Testis (tissue), 2 donors: ENCODE data around the gene DRC3.

Experiments
- POLR2A ChIP-seq: fragments of 450-650 bp; IDR thresholded peaks from one replicate; pipeline ENCODE4 v1.6.1; 2017; ENCODE audit warnings: antibody characterized with exemption, mild to moderate bottlenecking, moderate library complexity
- TF ChIP-seq, protein P1 (sequence below), 3 experiments: fragments of 450-650 bp in 2 of 3; fragments of 200-600 bp in 1 of 3; sonication (generic) in 1 of 3; IDR thresholded peaks; one replicate each; pipeline ENCODE4 v1.5.1; 2016 to 2019; ENCODE audit warnings: antibody characterized with exemption in 3 of 3, mild to moderate bottlenecking in 2 of 3, moderate library complexity in 1 of 3

DNA sequence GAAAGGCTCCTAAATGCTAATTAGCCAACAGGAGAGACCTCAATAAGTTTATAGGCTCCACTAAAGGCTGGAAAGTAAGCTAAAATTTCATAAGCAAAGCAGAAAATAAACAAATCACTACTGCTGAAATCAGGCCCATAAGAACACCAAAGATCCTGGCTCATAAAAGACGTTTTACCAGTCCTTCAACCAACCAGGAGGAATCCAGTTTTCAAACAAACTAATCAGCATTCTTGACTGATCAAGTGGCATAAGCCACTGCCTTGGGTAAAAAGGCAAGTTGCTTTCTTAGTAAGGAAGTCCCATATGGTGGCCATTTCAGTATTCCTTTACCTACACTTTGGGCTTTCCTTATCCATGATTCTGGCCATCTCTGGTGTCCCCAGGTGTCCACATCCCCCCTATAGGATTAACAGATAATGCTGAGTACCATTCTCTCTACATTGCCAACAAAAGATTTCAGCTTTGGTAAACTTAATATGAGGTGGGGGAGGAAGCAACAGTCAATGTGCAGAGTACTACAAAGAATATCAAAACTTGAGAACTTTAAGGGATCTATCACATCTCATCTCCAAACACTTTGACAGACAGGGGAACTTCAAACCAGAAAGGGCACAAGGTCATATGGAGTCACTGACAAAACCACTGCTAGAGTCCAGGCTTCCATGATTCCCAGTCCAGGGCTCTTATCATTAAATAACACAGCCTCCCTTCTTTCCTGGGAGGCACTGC lies 1.8 kb upstream of the DRC3 start:
- TF ChIP-seq, protein P1, sequence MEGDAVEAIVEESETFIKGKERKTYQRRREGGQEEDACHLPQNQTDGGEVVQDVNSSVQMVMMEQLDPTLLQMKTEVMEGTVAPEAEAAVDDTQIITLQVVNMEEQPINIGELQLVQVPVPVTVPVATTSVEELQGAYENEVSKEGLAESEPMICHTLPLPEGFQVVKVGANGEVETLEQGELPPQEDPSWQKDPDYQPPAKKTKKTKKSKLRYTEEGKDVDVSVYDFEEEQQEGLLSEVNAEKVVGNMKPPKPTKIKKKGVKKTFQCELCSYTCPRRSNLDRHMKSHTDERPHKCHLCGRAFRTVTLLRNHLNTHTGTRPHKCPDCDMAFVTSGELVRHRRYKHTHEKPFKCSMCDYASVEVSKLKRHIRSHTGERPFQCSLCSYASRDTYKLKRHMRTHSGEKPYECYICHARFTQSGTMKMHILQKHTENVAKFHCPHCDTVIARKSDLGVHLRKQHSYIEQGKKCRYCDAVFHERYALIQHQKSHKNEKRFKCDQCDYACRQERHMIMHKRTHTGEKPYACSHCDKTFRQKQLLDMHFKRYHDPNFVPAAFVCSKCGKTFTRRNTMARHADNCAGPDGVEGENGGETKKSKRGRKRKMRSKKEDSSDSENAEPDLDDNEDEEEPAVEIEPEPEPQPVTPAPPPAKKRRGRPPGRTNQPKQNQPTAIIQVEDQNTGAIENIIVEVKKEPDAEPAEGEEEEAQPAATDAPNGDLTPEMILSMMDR (IDR thresholded peaks at IDR 0.05), result no peak
- no peak for TF ChIP-seq POLR2A
